ENCODE data around the gene ABHD15.

ABHD15 gene

GRCh38 chr17:29568331-29569244 lies 1.8 kb upstream of the ABHD15 start, which contains the start of gene TP53I13:
TP53I13 (plus strand) TSS chr17:29568701; CDS start chr17:29568759, 58 bp downstream.
- Histone ChIP-seq H3K36me3 (ENCODE audit: control insufficient read depth, low read length) (peaks cover 25% of the 10 kb centered on the region), H3K9me2 (replicated peaks; ENCODE audit: control insufficient read depth, low read length) (no peaks in the 10 kb centered on the region), H3K4me1 (ENCODE audit: control insufficient read depth, low read length) (peaks cover 32% of the 10 kb centered on the region), H3F3A (ENCODE audit: control insufficient read depth, insufficient read depth) (peaks cover 10% of the 10 kb centered on the region), H3K4me2 (ENCODE audit: low read length) (peak within 1 kb of the TSS; percentile 88), H3K27ac (ENCODE audit: low read depth, low read length) (peak within 1 kb of the TSS; percentile 89), H3K27me3 (ENCODE audit: control insufficient read depth, low read length) (no peaks in the 10 kb centered on the region), H3K79me2 (ENCODE audit: control insufficient read depth, low read length) (peaks cover 34% of the 10 kb centered on the region), H4K20me1 (ENCODE audit: control insufficient read depth, insufficient read depth, low read depth, low read length) (no peaks in the 10 kb centered on the region), H3K9me3 (ENCODE audit: control insufficient read depth, insufficient read depth, low read length) (no peaks in the 10 kb centered on the region), H3K4me3 (ENCODE audit: low read length) (peak within 1 kb of the TSS; percentile 91)
- TF ChIP-seq CTCF (IDR thresholded peaks at IDR 0.05; ENCODE audit: low read depth, low read length, poor library complexity, severe bottlenecking) = no peak
- TF ChIP-seq EZH2phosphoT487 (IDR thresholded peaks at IDR 0.05; ENCODE audit: borderline replicate concordance, low read length) = no peak

- TF ChIP-seq EZH2phosphoT487 (IDR thresholded peaks at IDR 0.05; ENCODE audit: borderline replicate concordance, low read length) (no peak), CTCF (IDR thresholded peaks at IDR 0.05; ENCODE audit: low read depth, low read length, poor library complexity, severe bottlenecking) (peak; percentile 55)
- Histone ChIP-seq H3K4me3 (ENCODE audit: low read length) (peak overlapping the region; percentile 91), H3K27ac (ENCODE audit: low read depth, low read length) (peak overlapping the region; percentile 89), H3K9me2 (replicated peaks; ENCODE audit: control insufficient read depth, low read length) (no peaks in the 10 kb centered on the region), H3K79me2 (ENCODE audit: control insufficient read depth, low read length) (peaks cover 34% of the 10 kb centered on the region), H4K20me1 (ENCODE audit: control insufficient read depth, insufficient read depth, low read depth, low read length) (no peaks in the 10 kb centered on the region), H3K27me3 (ENCODE audit: control insufficient read depth, low read length) (no peaks in the 10 kb centered on the region), H3K36me3 (ENCODE audit: control insufficient read depth, low read length) (peaks cover 21% of the 10 kb centered on the region), H3K4me1 (ENCODE audit: control insufficient read depth, low read length) (peaks cover 26% of the 10 kb centered on the region), H3K9me3 (ENCODE audit: control insufficient read depth, insufficient read depth, low read length) (no peaks in the 10 kb centered on the region), H3F3A (ENCODE audit: control insufficient read depth, insufficient read depth) (peaks cover 10% of the 10 kb centered on the region), H3K4me2 (ENCODE audit: low read length) (peak overlapping the region; percentile 88)
These were observed 905 bp upstream of the ABHD15 start for GRCh38 chr17:29567554-29568330.

- H3K9me3 ChIP-seq (ENCODE audit: control insufficient read depth, insufficient read depth, low read length) = no peaks in the 10 kb centered on the region
- H3K4me2 ChIP-seq (ENCODE audit: low read length) = peak overlapping the region; percentile 88
- no peaks in the 10 kb centered on the region for H4K20me1 ChIP-seq (ENCODE audit: control insufficient read depth, insufficient read depth, low read depth, low read length)
- TF ChIP-seq EZH2phosphoT487 (IDR thresholded peaks at IDR 0.05; ENCODE audit: borderline replicate concordance, low read length) (no peak), CTCF (IDR thresholded peaks at IDR 0.05; ENCODE audit: low read depth, low read length, poor library complexity, severe bottlenecking) (no peak)
- H3K27me3 ChIP-seq (ENCODE audit: control insufficient read depth, low read length) = no peaks in the 10 kb centered on the region
- H3K4me3 ChIP-seq (ENCODE audit: low read length) = peak overlapping the region; percentile 91
- H3K9me2 ChIP-seq (replicated peaks; ENCODE audit: control insufficient read depth, low read length) = no peaks in the 10 kb centered on the region
- H3F3A ChIP-seq (ENCODE audit: control insufficient read depth, insufficient read depth) = peaks cover 10% of the 10 kb centered on the region
- H3K4me1 ChIP-seq (ENCODE audit: control insufficient read depth, low read length) = peaks cover 30% of the 10 kb centered on the region
- H3K27ac ChIP-seq (ENCODE audit: low read depth, low read length) = peak overlapping the region; percentile 89
- peaks cover 34% of the 10 kb centered on the region for H3K79me2 ChIP-seq (ENCODE audit: control insufficient read depth, low read length)
- H3K36me3 ChIP-seq (ENCODE audit: control insufficient read depth, low read length) = peaks cover 24% of the 10 kb centered on the region
These were observed 392 bp upstream of the ABHD15 start for GRCh38 chr17:29567304-29567553.

All from DOHH2 (cell line).